Measurements from ENCODE around the gene GALNT17. TPM values are rescaled to one million over a fixed set of nuclear protein-coding genes. Genes with fewer than 3 reads are reported as not detected.

Gene GALNT17
- total and polyA plus RNA-seq, 2 experiments from 2014 or later = 11.1 to 65.6 TPM

DNA sequence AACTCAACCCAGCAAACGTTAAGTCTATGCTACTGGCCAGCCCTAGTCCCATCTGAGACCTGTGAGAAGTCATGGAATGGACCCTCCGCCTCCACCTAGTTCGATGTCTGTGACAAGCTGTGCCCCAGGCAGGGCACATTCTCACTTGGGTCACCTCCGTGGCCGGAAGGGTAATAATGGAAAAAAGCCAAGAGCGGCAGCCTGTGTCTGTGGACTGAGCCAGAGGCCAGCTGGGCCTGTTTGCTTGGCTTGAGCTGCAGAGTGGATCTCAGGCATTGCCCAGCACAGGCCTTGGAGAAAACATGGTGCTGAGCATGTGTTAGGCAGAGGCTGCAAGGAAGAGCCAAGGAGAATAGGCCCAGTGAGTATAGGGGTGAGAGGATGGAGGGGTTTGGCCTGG is 97.8 kb downstream of the GALNT17 start:
- Histone ChIP-seq H3K27ac (ENCODE audit: low read depth) (no peak overlapping the region), H2AFZ (no peak overlapping the region), H3K9me2 (ENCODE audit: insufficient read depth) (peaks cover 7% of the 10 kb centered on the region; the same call in 1 of the 2 replicates), H3K4me2 (no peak overlapping the region), H3K4me1 (ENCODE audit: insufficient read depth) (peaks cover under 1% of the 10 kb centered on the region), H3K79me2 (replicated peaks; ENCODE audit: insufficient read depth) (peaks cover 86% of the 10 kb centered on the region), H4K20me1 (replicated peaks; ENCODE audit: insufficient read depth) (no peaks in the 10 kb centered on the region), H3K4me3 (no peak overlapping the region), H3K27me3 (ENCODE audit: insufficient read depth) (no peaks in the 10 kb centered on the region), H3F3A (replicated peaks; ENCODE audit: low read depth) (no peaks in the 10 kb centered on the region), H3K36me3 (ENCODE audit: insufficient read depth) (no peaks in the 10 kb centered on the region)
- no peak overlapping the region for H3K27ac Mint-ChIP-seq
- TF ChIP-seq ETS1 (IDR thresholded peaks at IDR 0.05) (no peak), POLR2AphosphoS5 (IDR thresholded peaks at IDR 0.05; ENCODE audit: low read depth) (no peak), JUNB (IDR thresholded peaks at IDR 0.05; ENCODE audit: unreplicated experiment) (no peak), EZH2phosphoT487 (IDR thresholded peaks at IDR 0.05; ENCODE audit: unreplicated experiment) (no peak), STAT1 (IDR thresholded peaks at IDR 0.05; ENCODE audit: unreplicated experiment) (no peak), EZH2 (IDR thresholded peaks at IDR 0.05; ENCODE audit: low read depth, unreplicated experiment) (no peak), ZNF331 (CRISPR knock-in tag; IDR thresholded peaks at IDR 0.05; ENCODE audit: low read depth) (no peak), ZNF114 (CRISPR knock-in tag; IDR thresholded peaks at IDR 0.05) (no peak), CREB1 (CRISPR knock-in tag; IDR thresholded peaks at IDR 0.05; ENCODE audit: low read depth) (no peak), ZNF462 (CRISPR knock-in tag; IDR thresholded peaks at IDR 0.05) (no peak), NANOG (IDR thresholded peaks at IDR 0.05; ENCODE audit: borderline replicate concordance) (no peak)
- TF ChIP-seq, protein P1, sequence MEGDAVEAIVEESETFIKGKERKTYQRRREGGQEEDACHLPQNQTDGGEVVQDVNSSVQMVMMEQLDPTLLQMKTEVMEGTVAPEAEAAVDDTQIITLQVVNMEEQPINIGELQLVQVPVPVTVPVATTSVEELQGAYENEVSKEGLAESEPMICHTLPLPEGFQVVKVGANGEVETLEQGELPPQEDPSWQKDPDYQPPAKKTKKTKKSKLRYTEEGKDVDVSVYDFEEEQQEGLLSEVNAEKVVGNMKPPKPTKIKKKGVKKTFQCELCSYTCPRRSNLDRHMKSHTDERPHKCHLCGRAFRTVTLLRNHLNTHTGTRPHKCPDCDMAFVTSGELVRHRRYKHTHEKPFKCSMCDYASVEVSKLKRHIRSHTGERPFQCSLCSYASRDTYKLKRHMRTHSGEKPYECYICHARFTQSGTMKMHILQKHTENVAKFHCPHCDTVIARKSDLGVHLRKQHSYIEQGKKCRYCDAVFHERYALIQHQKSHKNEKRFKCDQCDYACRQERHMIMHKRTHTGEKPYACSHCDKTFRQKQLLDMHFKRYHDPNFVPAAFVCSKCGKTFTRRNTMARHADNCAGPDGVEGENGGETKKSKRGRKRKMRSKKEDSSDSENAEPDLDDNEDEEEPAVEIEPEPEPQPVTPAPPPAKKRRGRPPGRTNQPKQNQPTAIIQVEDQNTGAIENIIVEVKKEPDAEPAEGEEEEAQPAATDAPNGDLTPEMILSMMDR (conservative IDR thresholded peaks at IDR 0.05; ENCODE audit: low read depth in 2 of 2) = no peak
- TF ChIP-seq, protein P2, sequence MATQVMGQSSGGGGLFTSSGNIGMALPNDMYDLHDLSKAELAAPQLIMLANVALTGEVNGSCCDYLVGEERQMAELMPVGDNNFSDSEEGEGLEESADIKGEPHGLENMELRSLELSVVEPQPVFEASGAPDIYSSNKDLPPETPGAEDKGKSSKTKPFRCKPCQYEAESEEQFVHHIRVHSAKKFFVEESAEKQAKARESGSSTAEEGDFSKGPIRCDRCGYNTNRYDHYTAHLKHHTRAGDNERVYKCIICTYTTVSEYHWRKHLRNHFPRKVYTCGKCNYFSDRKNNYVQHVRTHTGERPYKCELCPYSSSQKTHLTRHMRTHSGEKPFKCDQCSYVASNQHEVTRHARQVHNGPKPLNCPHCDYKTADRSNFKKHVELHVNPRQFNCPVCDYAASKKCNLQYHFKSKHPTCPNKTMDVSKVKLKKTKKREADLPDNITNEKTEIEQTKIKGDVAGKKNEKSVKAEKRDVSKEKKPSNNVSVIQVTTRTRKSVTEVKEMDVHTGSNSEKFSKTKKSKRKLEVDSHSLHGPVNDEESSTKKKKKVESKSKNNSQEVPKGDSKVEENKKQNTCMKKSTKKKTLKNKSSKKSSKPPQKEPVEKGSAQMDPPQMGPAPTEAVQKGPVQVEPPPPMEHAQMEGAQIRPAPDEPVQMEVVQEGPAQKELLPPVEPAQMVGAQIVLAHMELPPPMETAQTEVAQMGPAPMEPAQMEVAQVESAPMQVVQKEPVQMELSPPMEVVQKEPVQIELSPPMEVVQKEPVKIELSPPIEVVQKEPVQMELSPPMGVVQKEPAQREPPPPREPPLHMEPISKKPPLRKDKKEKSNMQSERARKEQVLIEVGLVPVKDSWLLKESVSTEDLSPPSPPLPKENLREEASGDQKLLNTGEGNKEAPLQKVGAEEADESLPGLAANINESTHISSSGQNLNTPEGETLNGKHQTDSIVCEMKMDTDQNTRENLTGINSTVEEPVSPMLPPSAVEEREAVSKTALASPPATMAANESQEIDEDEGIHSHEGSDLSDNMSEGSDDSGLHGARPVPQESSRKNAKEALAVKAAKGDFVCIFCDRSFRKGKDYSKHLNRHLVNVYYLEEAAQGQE (IDR thresholded peaks at IDR 0.05; ENCODE audit: unreplicated experiment) = no peak
- DNase-seq (ENCODE audit: low spot score) (no peak), ATAC-seq (no peak)
- no peaks in the 10 kb centered on the region for H3K4me1 Mint-ChIP-seq
- no peak overlapping the region for H3K4me3 Mint-ChIP-seq
- peaks cover 46% of the 10 kb centered on the region for H3K9me3 Mint-ChIP-seq
- peaks cover 7% of the 10 kb centered on the region for H3K27me3 Mint-ChIP-seq (ENCODE audit: insufficient read depth, low read depth, poor library complexity)
- H3K36me3 Mint-ChIP-seq (ENCODE audit: low read depth) = peaks cover 59% of the 10 kb centered on the region

All from GM23338 (cell line).